HepG2 (cell line): Measurements from ENCODE around the gene NUP155. TPM values are rescaled to one million over a fixed set of nuclear protein-coding genes. Genes with fewer than 3 reads are reported as not detected.

Source experiments
- ATAC-seq: fragments of 200-7000 bp; cut with Tn5 transposase; 3 replicates; pipeline ENCODE4 v1.9.1; 2020; ENCODE audit warnings: mild to moderate bottlenecking, moderate library complexity
- BruUV-seq: library from RNA; stranded (reverse); fragments of 400-500 nt; replicated peaks from 2 replicates; lab custom pipeline; 2021; lab: Mats Ljungman, UMichigan
- CTCF ChIA-PET: fragments of 300-600 bp; formaldehyde crosslinking; extraction: SDS; loops from one replicate; lab custom pipeline; 2021; ENCODE audit warnings: low total read pairs, inconsistent platforms, low intra/inter-chr PET ratio; lab: Yijun Ruan, JAX
- POLR2A ChIA-PET: fragments of 350-600 bp; sonication (Branson Sonifier 250); formaldehyde crosslinking; loops from one replicate; lab custom pipeline; 2020; ENCODE audit warnings: antibody characterized with exemption, inconsistent platforms; lab: Yijun Ruan, JAX
- DNase-seq: peaks from one replicate; pipeline ENCODE4 v3.0.0-alpha.2; 2015; ENCODE audit warnings: low spot score
- FAIRE-seq: peaks from 3 replicates; lab custom pipeline; 2011; peaks lifted over from hg19 to GRCh38; lab: Jason Lieb, UNC
- H2AFZ ChIP-seq: one replicate; pipeline ENCODE4 v1.6.1; 2011; ENCODE audit warnings: low read length, inconsistent platforms
- H3K27ac ChIP-seq: fragments of 300-600 bp; 3 replicates; pipeline ENCODE4 v1.8.0; 2011; ENCODE audit warnings: mixed run types, mild to moderate bottlenecking, mixed read lengths, low read length, inconsistent platforms; ENCODE audit not compliant: insufficient read depth; ENCODE audit errors: extremely low read length
- H3K27me3 ChIP-seq, 2 experiments: fragments of 200-600 bp in 1 of 2; 2 replicates in 1 of 2; 3 replicates in 1 of 2; pipeline versions ENCODE4 v1.6.0 to v1.8.0; 2011; ENCODE audit warnings: low read length in 2 of 2, mild to moderate bottlenecking in 2 of 2, moderate library complexity in 2 of 2, inconsistent platforms in 1 of 2; ENCODE audit not compliant: insufficient read depth in 2 of 2, control insufficient read depth in 1 of 2
- H3K36me3 ChIP-seq, 2 experiments: fragments of 200-600 bp in 1 of 2; replicated peaks in 1 of 2; 2 replicates in 1 of 2; 3 replicates in 1 of 2; pipeline versions ENCODE4 v1.5.1 to v1.8.0; 2011; ENCODE audit warnings: low read length in 2 of 2, inconsistent platforms in 1 of 2; ENCODE audit not compliant: insufficient read depth in 2 of 2, control insufficient read depth in 1 of 2
- H3K4me1 ChIP-seq: 2 replicates; pipeline ENCODE4 v1.5.1; 2012; ENCODE audit warnings: low read length, inconsistent platforms; ENCODE audit not compliant: insufficient read depth
- H3K4me2 ChIP-seq: 2 replicates; pipeline ENCODE4 v1.6.0; 2011; ENCODE audit warnings: low read depth, low read length, inconsistent platforms
- H3K4me3 ChIP-seq, 3 experiments: fragments of 200-600 bp in 1 of 3; sonication (generic), shearing (Covaris generic) in 1 of 3; replicated peaks in 1 of 3; 2 replicates each; pipeline ENCODE4 v1.5.1; 2011 to 2016; ENCODE audit warnings: low read length in 3 of 3, inconsistent platforms in 2 of 3, low read depth in 2 of 3, mild to moderate bottlenecking in 2 of 3, control low read depth in 1 of 3, mixed read lengths in 1 of 3; ENCODE audit not compliant: insufficient read depth in 1 of 3
- H3K79me2 ChIP-seq: one replicate; pipeline ENCODE4 v1.6.1; 2011; ENCODE audit warnings: low read length, inconsistent platforms; ENCODE audit not compliant: insufficient read depth
- H3K9ac ChIP-seq: 2 replicates; pipeline ENCODE4 v1.6.0; 2011; ENCODE audit warnings: mild to moderate bottlenecking, low read depth, low read length, inconsistent platforms; ENCODE audit not compliant: insufficient read depth
- H3K9me3 ChIP-seq: 2 replicates; pipeline ENCODE4 v1.5.1; 2012; ENCODE audit warnings: mild to moderate bottlenecking, low read length
- H4K20me1 ChIP-seq: 2 replicates; pipeline ENCODE4 v1.6.0; 2011; ENCODE audit warnings: inconsistent platforms, mild to moderate bottlenecking, low read length, moderate library complexity; ENCODE audit not compliant: insufficient read depth
- DDIT3 ChIP-seq: sonication (generic); formaldehyde crosslinking; IDR thresholded peaks from 2 replicates; pipeline ENCODE4 v1.4.0; 2020; ENCODE audit warnings: mild to moderate bottlenecking, missing genetic modification reagents
- FOXP1 ChIP-seq, 2 experiments: fragments of 450-650 bp in 1 of 2; IDR thresholded peaks; 2 replicates each; pipeline ENCODE4 v1.6.1; 2017 to 2018; ENCODE audit warnings: antibody characterized with exemption in 1 of 2
- MED13 ChIP-seq: sonication (generic); formaldehyde crosslinking; IDR thresholded peaks from 2 replicates; pipeline ENCODE4 v1.5.0; 2020; ENCODE audit warnings: missing genetic modification reagents
- NFE2 ChIP-seq: sonication (generic); formaldehyde crosslinking; IDR thresholded peaks from 2 replicates; pipeline ENCODE4 v1.4.0; 2020; ENCODE audit warnings: missing genetic modification reagents
- NONO ChIP-seq, 2 experiments: fragments of 450-650 bp in 1 of 2; sonication (generic) in 1 of 2; formaldehyde crosslinking in 1 of 2; IDR thresholded peaks in 1 of 2; conservative IDR thresholded peaks in 1 of 2; 2 replicates each; pipeline versions ENCODE4 v1.6.1 to v1.8.0; 2017 to 2022; ENCODE audit warnings: mild to moderate bottlenecking in 1 of 2, missing genetic modification reagents in 1 of 2, moderate library complexity in 1 of 2
- NR3C1 ChIP-seq: sonication (generic); formaldehyde crosslinking; IDR thresholded peaks from 2 replicates; pipeline ENCODE4 v1.4.0; 2020; ENCODE audit warnings: missing genetic modification reagents
- SAFB2 ChIP-seq: sonication (generic); formaldehyde crosslinking; IDR thresholded peaks from 2 replicates; pipeline ENCODE4 v1.5.1; 2020; ENCODE audit warnings: missing genetic modification reagents, low read depth, mild to moderate bottlenecking, borderline replicate concordance
- ZC3H13 ChIP-seq: sonication (generic); formaldehyde crosslinking; IDR thresholded peaks from 2 replicates; pipeline ENCODE4 v1.8.1; 2023; ENCODE audit warnings: mild to moderate bottlenecking, missing genetic modification reagents, moderate library complexity
- ZEB1 ChIP-seq: IDR thresholded peaks from 2 replicates; pipeline ENCODE4 v1.6.1; 2012; ENCODE audit warnings: mild to moderate bottlenecking, low read depth, inconsistent platforms; ENCODE audit not compliant: insufficient replicate concordance
- ZFP62 ChIP-seq: sonication (generic); formaldehyde crosslinking; IDR thresholded peaks from 2 replicates; pipeline ENCODE4 v1.4.0; 2020; ENCODE audit warnings: missing genetic modification reagents
- ZFYVE20 ChIP-seq: sonication (generic); formaldehyde crosslinking; IDR thresholded peaks from 2 replicates; pipeline ENCODE4 v1.8.0; 2023; ENCODE audit warnings: low read depth, mild to moderate bottlenecking, moderate library complexity, missing genetic modification reagents, borderline replicate concordance
- ZNF709 ChIP-seq: sonication (generic); formaldehyde crosslinking; IDR thresholded peaks from 2 replicates; pipeline ENCODE4 v1.5.0; 2020; ENCODE audit warnings: mild to moderate bottlenecking, missing genetic modification reagents
- WGBS: methylation state at CpG from one replicate; pipeline ENCODE4 v1.1.6; 2017; ENCODE audit warnings: low lambda C conversion rate; 5-methylcytosine and 5-hydroxymethylcytosine counted together
- in situ Hi-C: cut with HindIII; loops from 2 replicates; pipeline ENCODE4 v1.10.0; 2017; ENCODE audit warnings: low pct_unique_long_range_greater_than_20kb; ENCODE audit not compliant: extremely low pct_ligation_motif_present
- intact Hi-C: fragments of 100-400 bp; cut with micrococcal nuclease; formaldehyde crosslinking; loops from one replicate; pipeline ENCODE4 v1.10.0; 2022; ENCODE audit not compliant: unreplicated experiment
- polyA plus RNA-seq, 8 experiments: library from polyadenylated mRNA; depleted of rRNA in 3 of 8; stranded (reverse) in 7 of 8; unstranded in 1 of 8; fragments of >200 nt; fragmentation: Illumina TruSeq in 4 of 8; extraction: Trizol in 4 of 8; gene quantifications; 2 replicates each; pipeline versions ENCODE4 v1.2.1 to v1.2.3, GENCODE V29; 2011 to 2016; ENCODE audit warnings: low read depth in 4 of 8, missing spikeins in 1 of 8, mixed read lengths in 1 of 8; ENCODE audit not compliant: insufficient read depth in 1 of 8
- total RNA-seq, 5 experiments: library from RNA; depleted of rRNA; stranded (reverse); fragments of >200 nt; fragmentation: Illumina TruSeq; extraction: Trizol; gene quantifications; 2 replicates each; pipeline ENCODE4 v1.2.3, GENCODE V29; 2016; ENCODE audit warnings: low read depth in 1 of 5
- TF ChIP-seq, protein P1 (sequence below): sonication (generic); formaldehyde crosslinking; IDR thresholded peaks from 2 replicates; pipeline ENCODE4 v1.5.0; 2020; ENCODE audit warnings: missing genetic modification reagents
- TF ChIP-seq, protein P2 (sequence below): sonication (generic); formaldehyde crosslinking; IDR thresholded peaks from 2 replicates; pipeline ENCODE4 v1.4.0; 2020; ENCODE audit warnings: missing genetic modification reagents
- TF ChIP-seq, protein P3 (sequence below): sonication (generic); formaldehyde crosslinking; IDR thresholded peaks from 2 replicates; pipeline ENCODE4 v1.8.1; 2023; ENCODE audit warnings: mild to moderate bottlenecking, missing genetic modification reagents

The NUP155 gene
- total and polyA plus RNA-seq, 2 of the 13 experiments (the other 11 are each of a cell fraction or from before 2014, with no cell fraction given): 13.0 to 57.4 TPM

DNA sequence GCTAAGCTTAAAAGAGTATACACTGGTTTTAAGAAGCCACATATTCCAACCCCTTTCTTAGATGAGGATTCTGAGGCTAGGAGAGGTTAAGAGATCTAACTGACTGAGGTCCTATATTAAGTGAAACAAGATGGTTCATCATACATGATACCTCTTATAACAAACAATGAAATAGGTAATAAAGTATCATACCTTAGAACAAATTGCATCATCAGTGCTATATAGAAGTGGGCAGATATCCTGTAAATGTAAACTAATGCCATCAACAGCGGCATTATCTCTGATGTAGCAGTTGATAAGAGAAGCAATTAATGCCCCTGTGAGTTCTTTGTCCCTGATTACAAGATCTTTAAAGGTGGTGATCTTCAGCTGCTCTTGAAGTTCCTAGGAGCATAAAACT is 60.5 kb downstream of the NUP155 start:
- Histone ChIP-seq H3K9ac (no peak overlapping the region), H4K20me1 (no peaks in the 10 kb centered on the region), H3K9me3 (no peaks in the 10 kb centered on the region)
- FAIRE-seq: no peak
- in situ Hi-C loops: no loop called here
- TF ChIP-seq ZFP62 (CRISPR knock-in tag): no peak
- TF ChIP-seq ZNF709: no peak
- TF ChIP-seq, protein P1, sequence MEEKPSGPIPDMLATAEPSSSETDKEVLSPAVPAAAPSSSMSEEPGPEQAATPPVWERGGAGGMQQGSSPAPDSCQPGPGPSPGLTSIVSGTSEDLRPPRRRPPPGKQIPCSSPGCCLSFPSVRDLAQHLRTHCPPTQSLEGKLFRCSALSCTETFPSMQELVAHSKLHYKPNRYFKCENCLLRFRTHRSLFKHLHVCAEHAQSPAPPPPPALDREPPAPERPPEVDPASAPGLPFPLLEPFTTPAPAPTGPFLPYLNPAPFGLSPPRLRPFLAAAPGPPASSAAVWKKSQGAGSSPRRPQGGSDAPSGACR (CRISPR knock-in tag): no peak
- TF ChIP-seq ZFYVE20 (CRISPR knock-in tag): no peak
- TF ChIP-seq, all 625 proteins: peak for 0
- ChIA-PET POLR2A (no interaction called here), CTCF (no interaction called here)
- ATAC-seq: no peak
- H2AFZ ChIP-seq: no peak overlapping the region
- no peaks in the 10 kb centered on the region for H3K79me2 ChIP-seq
- WGBS: 95% methylated on average over 1 of the region's 1 CpG
- H3K27ac ChIP-seq: no peak overlapping the region
- no TSS peak for BruUV-seq
- no peak overlapping the region for H3K4me2 ChIP-seq
- intact Hi-C loops: no loop called here
- H3K4me1 ChIP-seq: no peaks in the 10 kb centered on the region
- H3K27me3 ChIP-seq: no peaks in the 10 kb centered on the region
- DNase-seq: no peak
- H3K4me3 ChIP-seq: no peak overlapping the region
- peaks cover 16 to 67% of the 10 kb centered on the region in 2 experiments; a peak in 4 of 5 replicates for H3K36me3 ChIP-seq

DNA sequence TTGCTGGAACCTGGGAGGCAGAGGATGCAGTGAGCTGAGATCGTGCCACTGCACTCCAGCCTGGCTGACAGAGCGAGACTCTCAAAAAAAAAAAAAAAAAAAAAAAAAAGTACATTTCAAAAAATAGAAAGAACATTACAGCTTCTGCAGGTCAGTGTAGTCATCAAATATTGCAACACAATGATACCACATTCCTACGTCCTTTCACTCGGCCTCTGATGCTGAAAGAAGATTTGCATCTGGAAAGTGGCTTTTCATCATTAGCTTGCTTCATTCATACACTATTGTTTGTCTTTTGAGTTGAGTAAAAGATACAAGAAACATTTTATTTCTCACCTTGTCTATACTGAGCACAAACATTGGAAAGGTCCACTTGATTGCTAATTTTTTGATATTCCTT is 62.1 kb downstream of the NUP155 start:
- no peaks in the 10 kb centered on the region for H3K79me2 ChIP-seq
- DNase-seq (no peak), FAIRE-seq (no peak), ATAC-seq (no peak)
- no TSS peak for BruUV-seq
- H3K4me3 ChIP-seq: no peak overlapping the region
- POLR2A ChIA-PET: interaction anchor here (1.0 kb wide), 1 partner anchor 60 kb away, joined by 3 read pairs; the partner anchor contains the start of gene CPLANE1
- WGBS: 93% methylated on average over 4 of the region's 4 CpGs
- no peak overlapping the region for H3K9ac ChIP-seq
- no peaks in the 10 kb centered on the region for H3K4me1 ChIP-seq
- intact Hi-C loops: no loop called here
- CTCF ChIA-PET: no interaction called here
- no peak overlapping the region for H3K27ac ChIP-seq
- no peak overlapping the region for H2AFZ ChIP-seq
- H3K9me3 ChIP-seq: no peaks in the 10 kb centered on the region
- no peaks in the 10 kb centered on the region for H4K20me1 ChIP-seq
- H3K4me2 ChIP-seq: no peak overlapping the region
- H3K36me3 ChIP-seq: peaks cover 19 to 67% of the 10 kb centered on the region in 2 experiments
- in situ Hi-C loops: no loop called here
- H3K27me3 ChIP-seq: no peaks in the 10 kb centered on the region
- TF ChIP-seq, protein P2, sequence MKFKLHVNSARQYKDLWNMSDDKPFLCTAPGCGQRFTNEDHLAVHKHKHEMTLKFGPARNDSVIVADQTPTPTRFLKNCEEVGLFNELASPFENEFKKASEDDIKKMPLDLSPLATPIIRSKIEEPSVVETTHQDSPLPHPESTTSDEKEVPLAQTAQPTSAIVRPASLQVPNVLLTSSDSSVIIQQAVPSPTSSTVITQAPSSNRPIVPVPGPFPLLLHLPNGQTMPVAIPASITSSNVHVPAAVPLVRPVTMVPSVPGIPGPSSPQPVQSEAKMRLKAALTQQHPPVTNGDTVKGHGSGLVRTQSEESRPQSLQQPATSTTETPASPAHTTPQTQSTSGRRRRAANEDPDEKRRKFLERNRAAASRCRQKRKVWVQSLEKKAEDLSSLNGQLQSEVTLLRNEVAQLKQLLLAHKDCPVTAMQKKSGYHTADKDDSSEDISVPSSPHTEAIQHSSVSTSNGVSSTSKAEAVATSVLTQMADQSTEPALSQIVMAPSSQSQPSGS (CRISPR knock-in tag): no peak
- TF ChIP-seq SAFB2 (CRISPR knock-in tag): no peak
- no peak for TF ChIP-seq NONO (IDR thresholded peaks at IDR 0.05)
- no peak for TF ChIP-seq NONO (CRISPR knock-in tag; conservative IDR thresholded peaks at IDR 0.05)
- no peak for TF ChIP-seq NFE2 (CRISPR knock-in tag)
- no peak for TF ChIP-seq ZEB1
- TF ChIP-seq MED13 (CRISPR knock-in tag): no peak
- TF ChIP-seq FOXP1 (IDR thresholded peaks at IDR 0.05): no peak
- no peak for TF ChIP-seq FOXP1 (CRISPR knock-in tag; IDR thresholded peaks at IDR 0.05)
- TF ChIP-seq, protein P3, sequence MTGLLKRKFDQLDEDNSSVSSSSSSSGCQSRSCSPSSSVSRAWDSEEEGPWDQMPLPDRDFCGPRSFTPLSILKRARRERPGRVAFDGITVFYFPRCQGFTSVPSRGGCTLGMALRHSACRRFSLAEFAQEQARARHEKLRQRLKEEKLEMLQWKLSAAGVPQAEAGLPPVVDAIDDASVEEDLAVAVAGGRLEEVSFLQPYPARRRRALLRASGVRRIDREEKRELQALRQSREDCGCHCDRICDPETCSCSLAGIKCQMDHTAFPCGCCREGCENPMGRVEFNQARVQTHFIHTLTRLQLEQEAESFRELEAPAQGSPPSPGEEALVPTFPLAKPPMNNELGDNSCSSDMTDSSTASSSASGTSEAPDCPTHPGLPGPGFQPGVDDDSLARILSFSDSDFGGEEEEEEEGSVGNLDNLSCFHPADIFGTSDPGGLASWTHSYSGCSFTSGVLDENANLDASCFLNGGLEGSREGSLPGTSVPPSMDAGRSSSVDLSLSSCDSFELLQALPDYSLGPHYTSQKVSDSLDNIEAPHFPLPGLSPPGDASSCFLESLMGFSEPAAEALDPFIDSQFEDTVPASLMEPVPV (CRISPR knock-in tag): no peak
- no peak for TF ChIP-seq NR3C1 (CRISPR knock-in tag)
- TF ChIP-seq ZC3H13 (CRISPR knock-in tag): no peak
- TF ChIP-seq DDIT3: no peak
